Bronchial epithelial cell (primary cell): ENCODE data around the gene PARS2. TPM values are rescaled to one million over a fixed set of nuclear protein-coding genes. Genes with fewer than 3 reads are reported as not detected.

ENCODE experiments used
- DNase-seq: peaks from one replicate; pipeline ENCODE4 v3.0.0-alpha.2; 2010; ENCODE audit warnings: low read depth
- FAIRE-seq: peaks from 2 replicates; lab custom pipeline; 2011; peaks lifted over from hg19 to GRCh38; lab: Jason Lieb, UNC
- H3K27me3 ChIP-seq: 2 replicates; pipeline ENCODE4 v1.5.1; 2011; ENCODE audit warnings: low read length; ENCODE audit not compliant: control insufficient read depth, insufficient read depth
- H3K36me3 ChIP-seq: 2 replicates; pipeline ENCODE4 v1.5.1; 2011; ENCODE audit warnings: low read length; ENCODE audit not compliant: control insufficient read depth, insufficient read depth
- H3K4me3 ChIP-seq: 2 replicates; pipeline ENCODE4 v1.5.1; 2011; ENCODE audit warnings: mild to moderate bottlenecking, low read depth, low read length, control low read depth
- total RNA-seq: library from RNA; depleted of rRNA; stranded (reverse); fragments of >200 nt; gene quantifications from 2 replicates; pipeline ENCODE4 v1.2.1, GENCODE V29; 2014
- TF ChIP-seq, protein P1 (sequence below): IDR thresholded peaks from 2 replicates; pipeline ENCODE4 v1.5.1; 2011; ENCODE audit warnings: mild to moderate bottlenecking, moderate library complexity, low read length, control low read depth, inconsistent platforms; ENCODE audit not compliant: insufficient read depth, severe bottlenecking

Gene PARS2
- total RNA-seq, 1 donor from 2014 or later: 5.3 TPM

DNA sequence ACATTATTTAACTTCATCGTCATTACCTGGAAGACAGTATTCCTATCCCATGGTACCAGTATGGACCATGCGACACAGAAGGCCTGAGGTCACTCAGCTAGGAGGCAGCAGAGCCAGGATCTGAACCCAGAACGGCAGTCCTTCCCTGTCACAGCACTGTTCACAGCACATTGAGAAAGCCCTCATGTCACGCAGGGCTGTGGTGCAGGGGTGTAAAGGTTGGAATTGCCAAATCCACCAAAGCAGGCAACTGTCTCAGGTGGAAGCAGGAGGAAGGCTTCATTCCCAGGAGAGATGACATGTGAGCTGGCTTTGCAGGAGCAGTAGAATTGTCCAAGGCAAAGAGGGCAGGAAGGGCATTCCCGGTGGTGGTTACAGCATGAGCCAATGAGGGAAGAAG, 46.7 kb upstream of the PARS2 start:
- Histone ChIP-seq H3K27me3 (peaks cover 2% of the 10 kb centered on the region), H3K36me3 (no peaks in the 10 kb centered on the region), H3K4me3 (no peak overlapping the region)
- TF ChIP-seq, protein P1, sequence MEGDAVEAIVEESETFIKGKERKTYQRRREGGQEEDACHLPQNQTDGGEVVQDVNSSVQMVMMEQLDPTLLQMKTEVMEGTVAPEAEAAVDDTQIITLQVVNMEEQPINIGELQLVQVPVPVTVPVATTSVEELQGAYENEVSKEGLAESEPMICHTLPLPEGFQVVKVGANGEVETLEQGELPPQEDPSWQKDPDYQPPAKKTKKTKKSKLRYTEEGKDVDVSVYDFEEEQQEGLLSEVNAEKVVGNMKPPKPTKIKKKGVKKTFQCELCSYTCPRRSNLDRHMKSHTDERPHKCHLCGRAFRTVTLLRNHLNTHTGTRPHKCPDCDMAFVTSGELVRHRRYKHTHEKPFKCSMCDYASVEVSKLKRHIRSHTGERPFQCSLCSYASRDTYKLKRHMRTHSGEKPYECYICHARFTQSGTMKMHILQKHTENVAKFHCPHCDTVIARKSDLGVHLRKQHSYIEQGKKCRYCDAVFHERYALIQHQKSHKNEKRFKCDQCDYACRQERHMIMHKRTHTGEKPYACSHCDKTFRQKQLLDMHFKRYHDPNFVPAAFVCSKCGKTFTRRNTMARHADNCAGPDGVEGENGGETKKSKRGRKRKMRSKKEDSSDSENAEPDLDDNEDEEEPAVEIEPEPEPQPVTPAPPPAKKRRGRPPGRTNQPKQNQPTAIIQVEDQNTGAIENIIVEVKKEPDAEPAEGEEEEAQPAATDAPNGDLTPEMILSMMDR: no peak
- FAIRE-seq: peak; percentile 96
- no peak for DNase-seq

DNA sequence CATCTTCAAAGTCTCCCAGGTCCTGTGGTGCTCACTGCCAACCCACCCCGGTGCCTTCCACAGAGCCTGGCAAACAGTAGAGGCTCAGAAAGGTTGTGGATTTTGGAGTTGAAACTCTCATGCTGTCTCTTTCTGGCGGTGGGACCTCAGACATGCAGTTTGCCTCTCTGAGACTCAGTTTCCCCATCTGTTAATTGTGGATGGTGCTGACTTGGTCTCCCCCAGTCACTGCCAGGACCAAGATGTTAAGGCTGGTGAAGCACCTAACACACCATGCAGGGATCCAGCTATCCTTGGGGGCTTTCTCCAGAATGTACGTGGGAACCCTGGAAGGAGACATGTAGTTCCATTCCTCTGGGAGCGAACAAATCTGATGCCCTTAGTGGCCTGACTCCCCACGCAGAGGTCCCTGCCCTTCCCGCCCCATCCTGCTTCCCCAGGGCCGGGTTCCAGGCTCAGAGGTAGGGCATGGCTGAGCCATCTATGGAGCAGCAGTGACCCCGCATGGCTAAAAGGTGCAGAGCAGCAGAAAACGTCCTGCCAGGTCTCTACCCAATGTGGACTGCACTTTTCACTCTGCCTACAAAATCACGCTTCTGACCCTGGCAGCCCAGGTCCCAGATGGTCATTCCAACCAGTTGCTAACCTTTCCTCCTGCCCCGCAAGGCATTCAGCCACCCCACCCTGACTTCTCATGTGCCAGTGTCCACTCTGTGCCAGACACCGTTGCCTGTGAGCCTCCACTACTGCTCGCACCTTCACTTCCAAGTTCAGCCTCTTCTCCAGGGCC, 46.0 kb upstream of the PARS2 start:
- no peaks in the 10 kb centered on the region for H3K27me3 ChIP-seq
- no peak overlapping the region for H3K4me3 ChIP-seq
- TF ChIP-seq, protein P1: peak; percentile 98
- no peaks in the 10 kb centered on the region for H3K36me3 ChIP-seq
- no peak for FAIRE-seq
- DNase-seq: peak; percentile 43

DNA sequence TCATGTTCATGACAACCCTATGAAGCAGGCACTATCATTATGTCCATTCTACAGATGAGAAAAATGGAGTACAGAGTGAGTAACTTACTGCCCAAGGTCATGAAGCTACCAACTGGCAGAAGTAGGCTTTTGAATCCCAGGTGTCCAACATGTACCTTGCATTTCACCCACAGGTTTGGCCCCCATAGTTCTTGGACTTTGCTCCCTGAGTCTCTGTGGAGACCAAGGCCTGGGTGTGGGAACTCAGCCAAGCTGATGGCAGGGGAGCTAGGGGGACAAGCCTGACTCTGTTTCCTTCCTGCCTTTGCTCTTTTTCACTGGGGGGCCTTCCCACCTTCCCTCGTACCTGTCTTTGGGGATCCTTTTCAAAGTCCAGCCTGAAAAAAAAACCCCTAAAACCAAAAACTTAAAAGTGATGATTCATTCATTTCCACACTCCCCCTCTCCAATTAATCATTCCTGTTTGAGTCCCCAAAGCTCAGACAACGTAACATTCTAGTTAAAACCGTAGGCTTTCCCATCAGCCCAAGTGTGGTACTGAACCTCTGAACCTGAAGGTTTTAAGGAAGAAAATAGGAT, 45.3 kb upstream of the PARS2 start:
- H3K27me3 ChIP-seq: no peaks in the 10 kb centered on the region
- FAIRE-seq (no peak), DNase-seq (no peak)
- no peaks in the 10 kb centered on the region for H3K36me3 ChIP-seq
- H3K4me3 ChIP-seq: no peak overlapping the region
- TF ChIP-seq, protein P1: no peak

DNA sequence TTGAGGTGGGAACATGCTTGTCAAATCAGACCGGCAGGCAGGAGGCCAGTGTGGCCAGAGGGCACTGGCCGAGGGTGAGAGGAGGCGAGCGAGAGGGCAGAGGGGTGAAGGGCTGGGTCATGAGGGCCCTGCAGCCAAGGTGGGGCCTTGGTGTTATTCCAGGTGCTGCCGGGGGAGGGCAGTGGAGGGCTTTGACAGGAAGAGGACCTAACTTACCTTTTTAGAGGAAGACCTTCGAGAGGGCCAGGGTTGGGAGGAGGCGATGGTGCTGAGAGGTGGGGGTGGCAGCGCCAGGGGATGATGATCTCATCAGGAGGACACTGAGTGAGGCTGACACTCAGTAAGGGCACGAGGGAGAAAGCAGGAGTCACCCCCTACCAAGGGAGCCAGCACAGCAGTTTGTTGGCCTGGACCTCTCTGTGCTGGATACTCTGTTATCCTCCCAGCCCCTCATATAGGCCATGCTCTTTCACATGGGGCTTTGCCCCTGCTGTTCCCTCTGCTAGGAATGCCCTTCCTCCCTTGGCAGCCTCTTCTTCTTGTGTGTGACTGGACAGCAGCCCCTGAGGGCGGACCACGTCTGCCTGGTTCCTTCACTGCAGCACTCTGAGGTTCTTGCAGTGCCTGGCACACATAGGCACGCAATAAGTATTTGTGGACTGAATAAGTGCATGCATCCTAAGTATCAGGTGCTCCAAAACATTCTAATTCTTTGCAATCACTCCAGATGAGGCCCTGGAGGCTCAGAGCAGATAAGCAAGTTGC, 44.3 kb upstream of the PARS2 start:
- Histone ChIP-seq H3K36me3 (no peaks in the 10 kb centered on the region), H3K4me3 (no peak overlapping the region), H3K27me3 (no peaks in the 10 kb centered on the region)
- DNase-seq (no peak), FAIRE-seq (no peak)
- TF ChIP-seq, protein P1: peak; percentile 45

DNA sequence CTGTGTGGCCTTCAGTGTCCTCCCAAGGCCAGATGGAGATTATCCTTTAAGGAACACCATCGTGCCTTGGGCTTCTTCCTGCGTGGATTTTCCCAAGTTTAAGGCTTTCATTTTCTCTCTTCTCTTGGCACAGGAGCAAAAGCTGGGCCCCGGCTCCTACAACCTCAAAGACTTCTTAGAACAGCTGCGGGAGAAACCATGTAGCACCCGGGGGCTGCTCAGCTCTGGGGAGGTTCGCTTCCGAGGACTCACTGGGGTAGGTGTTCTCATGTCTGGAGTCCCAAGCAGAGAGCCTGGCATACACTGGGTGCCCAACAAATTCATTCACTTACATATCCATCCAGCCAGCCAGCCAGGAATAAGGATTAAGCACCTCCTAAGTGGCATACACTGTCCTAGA, 43.4 kb upstream of the PARS2 start:
- Histone ChIP-seq H3K4me3 (no peak overlapping the region), H3K27me3 (no peaks in the 10 kb centered on the region), H3K36me3 (no peaks in the 10 kb centered on the region)
- FAIRE-seq (no peak), DNase-seq (no peak)
- TF ChIP-seq, protein P1: no peak
